Stomach smooth muscle (tissue), 2 donors: Measurements from ENCODE around the gene DAGLB.
"Not testable (repeated sequence)": the region's sequence is repeated elsewhere in the genome, so short reads cannot be mapped to it uniquely, and the experiment has no call there.

Experiments used
- H3K27ac ChIP-seq: one replicate; pipeline ENCODE4 v1.7.0; 2013; ENCODE audit warnings: mild to moderate bottlenecking, low read length, inconsistent platforms
- H3K27me3 ChIP-seq, 2 donors: one replicate each; pipeline ENCODE4 v1.7.0; 2013; ENCODE audit warnings: low read length in 2 of 2; ENCODE audit not compliant: insufficient read depth in 2 of 2, control insufficient read depth in 1 of 2
- H3K36me3 ChIP-seq, 2 donors: one replicate each; pipeline ENCODE4 v1.7.0; 2013; ENCODE audit warnings: low read length in 2 of 2; ENCODE audit not compliant: control insufficient read depth in 2 of 2, insufficient read depth in 2 of 2
- H3K4me1 ChIP-seq: one replicate; pipeline ENCODE4 v1.7.0; 2013; ENCODE audit warnings: low read length; ENCODE audit not compliant: control insufficient read depth, insufficient read depth
- H3K4me3 ChIP-seq, 2 donors: one replicate each; pipeline ENCODE4 v1.7.0; 2013; ENCODE audit warnings: low read length in 2 of 2
- H3K9ac ChIP-seq, 2 donors: one replicate each; pipeline ENCODE4 v1.7.0; 2013; ENCODE audit warnings: low read length in 2 of 2, mild to moderate bottlenecking in 1 of 2
- H3K9me3 ChIP-seq, 2 donors: one replicate each; pipeline ENCODE4 v1.7.0; 2013; ENCODE audit warnings: low read length in 2 of 2; ENCODE audit not compliant: control insufficient read depth in 2 of 2
- donor health status: healthy.
- donor health status: Pancreatic carcinoma.

DAGLB gene

DNA sequence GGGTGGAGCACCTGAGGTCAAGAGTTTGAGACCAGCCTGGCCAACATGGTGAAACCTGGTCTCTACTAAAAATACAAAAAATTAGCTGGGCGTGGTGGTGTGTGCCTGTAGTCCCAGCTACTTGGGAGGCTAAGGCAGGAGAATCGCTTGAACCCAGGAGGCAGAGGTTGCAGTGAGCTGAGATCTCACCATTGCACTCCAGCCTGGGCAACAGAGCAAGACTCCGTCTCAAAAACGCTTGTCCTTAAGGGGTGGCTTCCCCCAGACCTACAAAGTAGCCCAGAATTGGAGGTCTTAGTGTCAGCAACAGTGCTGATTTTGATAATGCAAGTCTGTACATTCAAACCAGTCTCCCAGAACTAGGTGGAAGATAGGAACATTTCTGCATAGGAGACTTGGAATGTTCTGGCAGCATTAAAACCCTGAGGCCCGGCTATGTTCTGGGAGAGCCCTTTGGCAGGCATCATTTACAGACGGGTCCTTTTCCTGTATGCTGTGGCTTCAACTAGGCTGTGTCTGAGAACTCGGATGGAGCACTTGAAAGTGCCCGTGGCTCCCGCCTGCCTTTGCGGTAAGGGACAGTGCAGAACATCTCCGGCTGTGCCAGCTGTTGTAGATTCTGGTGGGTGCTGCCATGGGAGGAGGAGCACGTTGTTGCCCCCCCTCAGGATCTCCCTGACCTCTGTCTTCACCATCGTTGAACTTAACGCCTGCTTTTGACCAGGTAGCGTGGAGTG is 49.8 kb downstream of the DAGLB start:
- H3K9me3 ChIP-seq, H3K4me3 ChIP-seq, H3K27ac ChIP-seq, H3K9ac ChIP-seq, H3K27me3 ChIP-seq: not testable (repeated sequence)
- peaks cover 17 to 20% of the 10 kb centered on the region in 2 donors for H3K36me3 ChIP-seq
- peaks cover 37% of the 10 kb centered on the region for H3K4me1 ChIP-seq

DNA sequence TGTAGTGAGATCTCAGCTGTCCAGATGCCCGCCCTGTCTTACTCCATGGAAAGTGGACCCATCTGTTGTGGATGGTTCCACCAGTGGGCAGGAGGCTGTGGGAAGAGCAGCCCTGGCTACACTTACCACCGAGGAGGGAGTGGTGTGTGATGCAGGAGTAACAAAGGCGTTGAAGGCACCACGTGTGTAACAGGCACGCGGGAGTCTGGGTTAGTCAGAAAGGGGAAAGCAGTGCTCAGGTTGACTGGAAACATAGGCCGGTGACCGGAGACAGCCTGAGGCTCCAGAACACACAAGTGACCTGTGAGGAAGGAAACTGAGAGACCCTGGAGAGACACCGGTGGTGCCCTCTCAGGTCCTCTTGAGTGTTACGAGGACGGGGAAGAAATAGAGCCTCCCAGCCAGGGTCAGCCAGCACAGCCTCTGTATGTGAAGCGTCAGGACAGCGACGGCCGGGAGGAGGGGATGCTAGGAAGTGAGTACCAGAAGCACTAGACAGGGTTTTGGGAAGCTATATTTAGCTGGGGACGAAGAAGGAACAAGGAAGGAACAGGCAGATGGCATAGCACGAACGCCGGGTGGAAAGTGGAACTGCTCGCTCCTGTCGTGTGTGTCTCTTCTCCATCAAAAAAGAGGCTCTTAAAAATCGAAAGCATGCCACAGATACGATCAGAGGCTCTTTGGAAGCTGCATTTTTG is 51.7 kb downstream of the DAGLB start:
- peak overlapping the region; percentile 18 for H3K27ac ChIP-seq
- no peaks in the 10 kb centered on the region for H3K9me3 ChIP-seq
- H3K4me3 ChIP-seq: no peak overlapping the region
- H3K9ac ChIP-seq: no peak overlapping the region
- H3K36me3 ChIP-seq: peaks cover 14 to 19% of the 10 kb centered on the region in 2 donors
- H3K27me3 ChIP-seq: no peaks in the 10 kb centered on the region
- H3K4me1 ChIP-seq: peaks cover 37% of the 10 kb centered on the region

DNA sequence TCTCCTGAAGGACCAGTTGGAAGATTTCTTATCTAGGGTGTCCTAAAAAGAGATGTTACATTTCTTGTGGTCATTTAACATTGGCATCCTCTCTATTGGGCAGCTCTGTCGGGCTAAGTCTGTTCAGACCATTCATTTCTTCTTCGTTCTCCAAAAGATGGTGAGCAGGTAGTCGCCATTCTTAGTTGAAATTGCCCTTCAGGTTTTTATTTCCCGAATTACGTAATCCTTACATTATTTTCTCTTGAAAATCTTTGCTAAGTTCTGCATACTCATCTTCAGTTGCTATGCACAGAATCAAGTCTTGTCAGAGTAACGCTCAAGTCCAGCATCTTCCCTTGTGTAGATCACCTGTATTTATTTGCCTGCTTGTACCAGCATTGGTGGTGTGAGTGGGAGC is 53.6 kb downstream of the DAGLB start:
- no peaks in the 10 kb centered on the region for H3K9me3 ChIP-seq
- H3K27me3 ChIP-seq: no peaks in the 10 kb centered on the region
- H3K4me1 ChIP-seq: peaks cover 30% of the 10 kb centered on the region
- no peak overlapping the region for H3K9ac ChIP-seq
- H3K27ac ChIP-seq: no peak overlapping the region
- peaks cover 13 to 19% of the 10 kb centered on the region in 2 donors for H3K36me3 ChIP-seq
- no peak overlapping the region for H3K4me3 ChIP-seq

DNA sequence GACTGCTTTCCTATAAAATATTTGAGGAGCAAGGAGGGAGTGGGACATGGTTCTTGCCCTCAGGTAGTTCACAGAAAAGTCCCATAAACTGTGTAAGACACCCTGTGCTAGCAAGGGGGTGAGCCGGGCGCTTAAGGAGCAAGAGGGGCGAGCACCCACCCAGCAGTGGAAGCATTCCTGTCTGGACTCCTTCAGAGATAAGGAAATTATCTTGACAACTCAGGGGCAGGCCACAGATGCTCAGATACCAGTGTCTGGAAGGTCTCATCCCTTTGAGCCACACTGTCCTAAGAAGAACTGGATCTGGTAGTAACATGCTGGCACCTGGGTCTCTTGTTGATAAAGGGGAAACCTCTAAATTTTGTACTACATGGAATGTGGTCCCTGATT is 54.1 kb downstream of the DAGLB start:
- Histone ChIP-seq H3K27ac (no peak overlapping the region), H3K9me3 (no peaks in the 10 kb centered on the region), H3K4me3 (no peak overlapping the region), H3K36me3 (peaks cover 13 to 21% of the 10 kb centered on the region in 2 donors), H3K27me3 (no peaks in the 10 kb centered on the region), H3K9ac (peak overlapping the region in 1 of 2 donors; percentile 21), H3K4me1 (peaks cover 26% of the 10 kb centered on the region)

DNA sequence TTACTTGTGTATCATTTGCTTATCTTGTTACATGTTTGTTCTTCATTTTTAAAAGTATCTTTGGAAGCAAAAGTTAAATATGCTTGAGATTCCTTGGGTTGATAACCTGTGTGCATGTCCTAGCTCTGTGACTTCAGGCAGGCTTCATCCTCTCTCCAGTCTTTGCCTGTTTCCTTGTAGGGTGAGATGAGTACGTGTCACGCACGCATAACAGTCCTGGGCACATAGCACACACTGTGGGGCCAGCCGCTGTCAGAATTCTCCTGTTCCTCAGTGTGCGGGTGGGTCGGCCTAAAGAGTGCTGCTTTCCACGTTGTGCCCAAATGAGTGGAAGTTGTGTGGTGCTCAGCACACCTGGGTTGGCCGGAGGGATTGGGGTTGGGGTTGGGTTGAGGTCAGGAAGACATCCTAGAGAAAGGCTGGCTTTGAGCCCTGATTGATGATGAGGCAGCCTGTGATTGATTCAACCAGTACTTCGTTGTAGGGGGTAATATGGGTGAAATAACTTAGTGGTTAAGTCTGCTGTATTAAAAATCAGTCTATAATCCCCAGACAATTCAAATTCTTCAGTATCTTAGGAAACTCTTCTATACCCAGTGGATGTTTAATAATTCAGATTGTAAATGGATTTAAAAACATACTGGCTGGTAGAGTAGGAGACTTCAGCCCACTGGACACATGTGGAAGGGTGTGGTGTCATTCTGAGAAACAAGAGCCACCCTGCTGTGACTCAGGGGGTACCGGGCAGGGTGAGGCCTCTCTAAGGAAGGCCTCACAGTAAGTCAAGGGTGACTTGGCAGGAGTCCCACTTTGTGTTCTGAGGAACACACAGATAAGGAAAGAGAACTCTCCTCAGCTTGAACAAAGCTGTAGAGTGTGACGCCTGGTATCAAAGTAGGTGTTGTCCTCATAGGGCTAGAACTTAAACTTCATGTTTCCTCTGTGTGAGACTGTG is 54.8 kb downstream of the DAGLB start:
- Histone ChIP-seq H3K27ac (no peak overlapping the region), H3K36me3 (peaks cover 15 to 28% of the 10 kb centered on the region in 2 donors), H3K4me1 (peaks cover 23% of the 10 kb centered on the region), H3K9ac (peak overlapping the region in 1 of 2 donors; percentile 21), H3K9me3 (no peaks in the 10 kb centered on the region), H3K4me3 (no peak overlapping the region), H3K27me3 (no peaks in the 10 kb centered on the region)

DNA sequence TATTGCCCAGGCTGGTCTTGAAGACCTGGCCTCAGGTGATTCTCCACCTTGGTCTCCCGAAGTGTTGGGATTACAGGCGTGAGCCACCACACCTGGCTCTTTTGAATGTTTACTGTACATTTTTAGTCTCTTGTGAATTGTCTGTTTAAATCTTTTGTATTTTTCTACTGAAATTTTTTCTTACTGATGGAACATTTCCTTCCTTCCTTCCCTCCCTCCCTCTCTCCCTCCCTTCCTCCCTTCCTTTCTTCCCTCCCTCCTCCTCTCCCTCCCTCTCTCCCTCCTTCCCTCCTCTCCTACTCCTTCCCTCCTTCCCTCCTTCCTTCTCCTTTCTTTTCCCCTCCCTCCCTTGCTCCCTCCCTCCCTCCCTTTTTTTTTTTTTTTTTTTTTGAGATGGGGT is 58.0 kb downstream of the DAGLB start:
- peaks cover 26% of the 10 kb centered on the region for H3K4me1 ChIP-seq
- H3K36me3 ChIP-seq: peaks cover 17 to 32% of the 10 kb centered on the region in 2 donors
- no peak overlapping the region for H3K27ac ChIP-seq
- H3K4me3 ChIP-seq: no peak overlapping the region
- no peak overlapping the region for H3K9ac ChIP-seq
- no peaks in the 10 kb centered on the region for H3K9me3 ChIP-seq
- H3K27me3 ChIP-seq: no peaks in the 10 kb centered on the region

DNA sequence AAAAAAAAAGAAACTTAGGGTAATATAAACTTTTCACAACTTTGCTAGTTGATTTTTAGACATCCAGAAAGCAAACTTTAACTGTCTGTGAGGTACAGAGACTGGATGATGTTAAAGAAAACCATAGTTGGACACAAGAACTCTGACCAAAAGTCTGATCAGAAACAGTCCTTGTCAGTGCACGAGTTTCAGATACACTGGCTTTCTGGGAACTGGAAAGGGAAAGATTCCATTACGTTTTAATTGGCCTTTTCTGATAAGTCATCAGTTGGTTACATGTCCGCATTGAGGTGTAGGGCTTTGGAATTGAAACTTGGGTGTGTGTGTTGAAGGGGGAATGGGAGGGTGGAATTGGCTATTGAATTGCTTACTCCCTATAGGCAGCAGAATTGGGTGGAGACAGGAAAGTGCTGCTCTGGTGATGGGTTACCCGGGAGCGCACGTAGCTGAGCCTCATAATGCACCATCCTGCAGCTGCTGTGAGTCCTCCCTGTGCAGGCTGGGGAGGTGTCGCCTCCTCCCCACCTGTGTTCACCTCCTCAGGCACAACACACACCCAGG is 59.9 kb downstream of the DAGLB start:
- Histone ChIP-seq H3K4me3 (no peak overlapping the region), H3K27me3 (no peaks in the 10 kb centered on the region), H3K4me1 (peaks cover 23% of the 10 kb centered on the region), H3K36me3 (peaks cover 10 to 28% of the 10 kb centered on the region in 2 donors), H3K9ac (no peak overlapping the region), H3K27ac (no peak overlapping the region), H3K9me3 (no peaks in the 10 kb centered on the region)

DNA sequence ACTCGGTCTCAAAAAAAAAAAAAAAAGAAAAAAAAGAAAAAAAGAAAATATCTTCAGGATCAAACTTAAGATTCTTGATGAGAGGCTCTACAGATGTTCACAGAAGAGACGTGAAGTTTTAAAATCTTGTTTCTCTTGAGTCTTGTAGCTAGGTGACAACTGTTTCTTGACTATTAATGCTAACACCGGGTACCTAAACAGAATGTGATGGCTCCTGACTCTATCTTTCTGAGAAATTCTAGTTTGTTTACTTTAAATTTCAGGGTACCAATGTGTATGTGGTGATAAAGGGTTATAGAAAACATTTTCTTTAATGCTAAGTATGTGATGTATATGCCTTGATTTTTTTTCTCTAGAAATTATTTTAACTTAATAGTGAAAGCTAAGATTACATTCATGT is 61.0 kb downstream of the DAGLB start:
- peaks cover 28% of the 10 kb centered on the region for H3K4me1 ChIP-seq
- no peaks in the 10 kb centered on the region for H3K9me3 ChIP-seq
- H3K27me3 ChIP-seq: no peaks in the 10 kb centered on the region
- peaks cover 5 to 17% of the 10 kb centered on the region in 2 donors for H3K36me3 ChIP-seq
- H3K4me3 ChIP-seq: no peak overlapping the region
- no peak overlapping the region for H3K9ac ChIP-seq
- H3K27ac ChIP-seq: no peak overlapping the region

DNA sequence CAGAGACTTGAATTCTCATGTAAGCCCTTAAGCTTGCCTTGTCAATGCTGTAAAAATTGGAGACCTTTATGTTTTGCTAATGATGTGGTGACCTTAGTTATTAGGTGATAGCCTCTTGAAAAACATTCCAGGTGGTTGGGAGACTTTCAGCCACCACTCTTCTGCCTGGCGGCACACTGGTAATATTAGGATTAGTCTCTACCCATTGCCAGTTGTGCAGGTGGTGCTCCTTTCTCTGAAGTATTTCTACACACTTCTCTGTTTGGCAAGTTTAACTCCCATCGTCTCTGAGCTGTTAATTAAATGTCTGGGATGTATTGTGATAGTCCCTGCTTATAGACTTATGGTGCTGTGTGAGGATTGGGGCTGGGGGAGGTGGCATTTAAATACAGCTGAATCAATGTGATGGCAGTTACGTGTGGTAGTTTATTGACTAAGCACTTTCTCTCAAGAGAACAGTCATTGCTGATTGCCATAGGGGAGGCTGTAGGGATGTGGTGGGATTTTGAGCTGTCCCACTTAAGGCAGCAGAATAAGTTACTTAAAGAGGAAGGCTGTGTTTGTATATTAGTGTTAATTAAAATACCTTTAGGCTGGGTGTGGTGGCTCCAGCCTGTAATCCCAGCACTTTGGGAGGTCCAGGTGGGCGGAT is 61.7 kb downstream of the DAGLB start:
- Histone ChIP-seq H3K27ac (peak overlapping the region; percentile 3), H3K4me1 (peaks cover 28% of the 10 kb centered on the region), H3K36me3 (peaks cover 5 to 13% of the 10 kb centered on the region in 2 donors), H3K9me3 (no peaks in the 10 kb centered on the region), H3K4me3 (no peak overlapping the region), H3K27me3 (no peaks in the 10 kb centered on the region), H3K9ac (no peak overlapping the region)
